Fibroblast of pulmonary artery (primary cell): Measurements from ENCODE around the gene VDAC1.
"Not testable (repeated sequence)": the region's sequence is repeated elsewhere in the genome, so short reads cannot be mapped to it uniquely, and the experiment has no call there.

Source experiments
- DNase-seq: peaks from one replicate; pipeline ENCODE4 v3.0.0-alpha.2; 2010; ENCODE audit warnings: low read depth
- H3K4me3 ChIP-seq: replicated peaks from 2 replicates; pipeline ENCODE4 v1.5.1; 2011; ENCODE audit warnings: low read depth, mild to moderate bottlenecking, control low read depth, low read length, moderate library complexity
- CTCF ChIP-seq: IDR thresholded peaks from 2 replicates; pipeline ENCODE4 v1.5.1; 2011; ENCODE audit warnings: mild to moderate bottlenecking, control low read depth, low read length, inconsistent platforms; ENCODE audit errors: missing control alignments

Gene VDAC1

GRCh38 chr5:133977161-133977787, 27.5 kb downstream of the VDAC1 start:
- no peak for TF ChIP-seq CTCF
- no peak overlapping the region for H3K4me3 ChIP-seq
- no peak for DNase-seq

DNA sequence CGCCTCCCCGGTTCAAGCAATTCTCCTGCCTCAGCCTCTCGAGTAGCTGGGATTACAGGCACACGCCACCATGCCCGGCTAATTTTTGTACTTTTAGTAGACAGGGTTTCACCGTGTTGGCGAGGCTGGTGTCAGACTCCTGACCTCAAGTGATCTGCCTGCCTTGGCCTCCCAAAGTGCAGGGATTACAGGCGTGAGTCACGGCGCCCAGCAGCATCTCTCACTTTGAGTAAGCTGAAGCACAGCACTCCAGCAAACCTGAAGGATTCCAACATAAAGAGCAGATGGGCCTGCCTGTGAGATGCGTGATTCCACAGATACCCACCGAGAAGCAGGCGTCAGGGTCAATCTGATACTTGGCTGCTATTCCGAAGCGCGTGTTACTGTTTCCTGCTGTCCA, 29.2 kb downstream of the VDAC1 start:
- H3K4me3 ChIP-seq, DNase-seq: not testable (repeated sequence)

DNA sequence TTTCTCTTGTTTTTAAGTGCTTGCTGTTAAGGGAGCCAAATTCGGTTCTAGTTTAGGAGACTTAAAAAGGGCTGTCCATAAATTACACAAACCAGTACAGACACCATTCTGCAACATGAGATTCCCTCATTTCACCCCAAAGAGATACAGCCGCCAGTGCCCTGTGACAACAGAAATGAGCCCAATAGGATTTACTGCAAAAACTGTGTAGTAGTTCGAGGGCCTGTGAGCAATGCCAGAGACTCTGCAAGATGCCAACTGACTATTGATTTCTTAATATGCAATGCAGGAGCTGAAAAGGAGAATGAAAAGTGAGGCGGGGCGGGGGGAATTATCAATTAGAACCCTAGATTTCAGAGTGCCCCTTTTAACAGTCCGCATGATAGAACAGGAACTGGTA, 30.6 kb downstream of the VDAC1 start:
- DNase-seq: no peak
- H3K4me3 ChIP-seq: no peak overlapping the region
- no peak for TF ChIP-seq CTCF

DNA sequence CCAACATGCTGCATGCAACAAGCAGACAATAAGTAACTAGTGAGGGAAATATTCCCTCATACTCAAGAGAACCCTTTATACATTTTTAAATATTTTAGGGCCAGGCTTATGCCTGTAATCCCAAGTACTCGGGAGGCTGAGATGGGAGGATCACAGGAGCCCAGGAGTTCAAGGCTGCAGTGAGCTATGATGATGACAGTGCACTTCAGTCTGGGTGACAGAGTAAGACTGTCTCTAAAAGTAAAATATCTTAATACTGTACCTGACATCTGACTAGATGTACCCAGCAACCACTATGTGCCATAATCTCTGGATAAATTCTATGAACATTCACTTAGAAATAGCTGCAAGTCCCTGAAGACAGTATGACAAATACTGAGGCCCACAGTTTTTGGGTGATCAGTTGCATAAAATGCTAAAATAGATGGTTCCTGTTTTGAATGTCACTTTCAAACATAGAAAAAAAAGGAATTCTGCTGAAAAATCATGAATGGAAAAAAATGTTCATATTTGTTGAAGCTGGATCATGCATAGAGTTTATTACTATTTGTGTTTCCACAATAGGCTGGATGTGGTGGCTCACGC, 34.4 kb downstream of the VDAC1 start:
- DNase-seq: no peak
- TF ChIP-seq CTCF: no peak
- no peak overlapping the region for H3K4me3 ChIP-seq

DNA sequence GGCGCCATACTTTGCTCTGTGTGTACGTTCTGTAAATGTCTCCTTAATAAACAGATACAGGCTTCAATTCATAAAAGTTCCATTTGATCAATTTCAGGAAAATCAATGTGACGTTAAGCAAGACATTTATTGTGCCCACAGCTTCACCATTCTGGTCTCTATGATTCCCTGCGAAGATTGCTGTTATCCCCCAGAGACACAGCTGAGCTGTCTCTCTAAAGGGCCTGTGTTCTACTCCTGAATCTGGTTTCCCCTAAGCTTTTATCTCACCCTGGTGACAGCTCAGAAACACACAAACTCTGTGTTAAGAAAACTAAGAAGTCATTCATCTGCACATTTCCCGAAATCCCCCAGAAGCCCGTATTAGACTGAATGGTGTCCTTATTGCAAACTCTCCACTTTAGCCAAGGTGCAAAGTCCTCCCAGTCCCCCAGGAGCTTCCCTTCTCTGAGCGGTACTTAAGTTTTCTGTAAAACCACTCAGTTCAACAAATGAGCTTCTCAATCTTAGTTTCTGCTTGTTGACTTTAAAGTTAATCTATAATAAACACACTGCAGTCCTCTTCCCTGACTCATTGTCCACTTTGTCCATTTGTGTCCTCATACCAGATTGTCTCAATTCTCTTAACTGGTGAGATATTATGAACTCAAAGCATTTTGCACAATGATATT, 35.0 kb downstream of the VDAC1 start:
- no peak for TF ChIP-seq CTCF
- no peak overlapping the region for H3K4me3 ChIP-seq

GRCh38 chr5:133968204-133968980, 36.4 kb downstream of the VDAC1 start, which contains the start of gene C5orf15:
C5orf15 (minus strand) TSS chr5:133968625; CDS start chr5:133968584, 41 bp downstream.
- no peak for TF ChIP-seq CTCF
- DNase-seq: peak; percentile 98
- peak within 1 kb of the TSS; percentile 98 for H3K4me3 ChIP-seq

More for the DNA sequence above, 35.0 kb downstream of the VDAC1 start:
- DNase-seq: no peak

GRCh38 chr5:133967698-133968203, 37.0 kb downstream of the VDAC1 start:
- DNase-seq: peak; percentile 33
- TF ChIP-seq CTCF: no peak
- H3K4me3 ChIP-seq: peak overlapping the region; percentile 98
